HCT116 (cell line): Measurements from ENCODE around the gene LNPK. TPM values are rescaled to one million over a fixed set of nuclear protein-coding genes. Genes with fewer than 3 reads are reported as not detected.

ENCODE experiments used
- ATAC-seq: fragments of 200-7000 bp; cut with Tn5 transposase; 2 replicates; pipeline ENCODE4 v1.9.1; 2020; ENCODE audit warnings: mild to moderate bottlenecking, moderate library complexity
- BruUV-seq: library from RNA; stranded (reverse); fragments of 400-500 nt; replicated peaks from 2 replicates; lab custom pipeline; 2021; lab: Mats Ljungman, UMichigan
- CTCF ChIA-PET: fragments of 300-600 bp; sonication (Branson Sonifier 250); formaldehyde crosslinking; loops from one replicate; lab custom pipeline; 2021; ENCODE audit warnings: antibody characterized with exemption; lab: Charles Lee
- POLR2A ChIA-PET: fragments of 300-600, 350-600 bp; sonication (Branson Sonifier 250); formaldehyde crosslinking; loops from one replicate; lab custom pipeline; 2021; ENCODE audit warnings: antibody characterized with exemption; lab: Charles Lee
- RAD21 ChIA-PET, 2 experiments: fragments of 300-600 bp; sonication (Branson Sonifier 250); formaldehyde crosslinking; loops; one replicate each; lab custom pipeline; 2023; ENCODE audit warnings: low total read pairs in 2 of 2; ENCODE audit not compliant: uncharacterized antibody in 2 of 2, unreplicated experiment in 2 of 2, low non-redundant PET in 1 of 2; lab: Charles Lee
- DNase-seq: peaks from one replicate; pipeline ENCODE4 v3.0.0-alpha.2; 2010; ENCODE audit warnings: low read depth, low spot score
- H2AFZ ChIP-seq: fragments of 200-600 bp; shearing (Covaris generic), sonication (generic); 2 replicates; pipeline ENCODE4 v1.6.1; 2017; ENCODE audit warnings: low read depth, mixed run types, mixed read lengths, antibody characterized with exemption, low read length; ENCODE audit not compliant: poor library complexity, severe bottlenecking
- H3K27ac ChIP-seq: 2 replicates; pipeline ENCODE4 v1.5.1; 2012; ENCODE audit warnings: low read depth, low read length
- H3K27me3 ChIP-seq: fragments of 200-600 bp; sonication (generic); 2 replicates; pipeline ENCODE4 v1.6.1; 2016; ENCODE audit warnings: mixed run types, low read length, mixed read lengths; ENCODE audit not compliant: insufficient read depth
- H3K36me3 ChIP-seq, 2 experiments: fragments of 200-500 bp in 1 of 2; fragments of 200-600 bp in 1 of 2; sonication (Bioruptor generic) in 1 of 2; sonication (generic) in 1 of 2; 2 replicates each; pipeline versions ENCODE4 v1.5.1 to v1.6.1; 2014 to 2016; ENCODE audit warnings: low read length in 2 of 2, inconsistent platforms in 1 of 2, mixed read lengths in 1 of 2, mixed run types in 1 of 2; ENCODE audit not compliant: insufficient read depth in 2 of 2, control insufficient read depth in 1 of 2
- H3K4me1 ChIP-seq, 2 experiments: fragments of 200-600 bp in 1 of 2; sonication (generic) in 1 of 2; 2 replicates each; pipeline versions ENCODE4 v1.5.1 to v1.6.1; 2012 to 2017; ENCODE audit warnings: low read length in 2 of 2, inconsistent platforms in 1 of 2, mild to moderate bottlenecking in 1 of 2, mixed read lengths in 1 of 2, mixed run types in 1 of 2, moderate library complexity in 1 of 2; ENCODE audit not compliant: insufficient read depth in 2 of 2, control insufficient read depth in 1 of 2
- H3K4me2 ChIP-seq: fragments of 200-600 bp; sonication (generic); 2 replicates; pipeline ENCODE4 v1.6.1; 2017; ENCODE audit warnings: mixed run types, low read length, mixed read lengths
- H3K4me3 ChIP-seq, 2 experiments: fragments of 200-600 bp in 1 of 2; sonication (generic) in 1 of 2; replicated peaks in 1 of 2; 2 replicates each; pipeline ENCODE4 v1.5.1; 2011 to 2016; ENCODE audit warnings: low read length in 2 of 2, control low read depth in 1 of 2, low read depth in 1 of 2, mild to moderate bottlenecking in 1 of 2, mixed read lengths in 1 of 2, mixed run types in 1 of 2
- H3K79me2 ChIP-seq: fragments of 200-600 bp; sonication (generic); 2 replicates; pipeline ENCODE4 v1.6.1; 2017; ENCODE audit warnings: mild to moderate bottlenecking, mixed run types, low read length, moderate library complexity, mixed read lengths; ENCODE audit not compliant: insufficient read depth
- H3K9ac ChIP-seq: fragments of 200-600 bp; sonication (generic); 2 replicates; pipeline ENCODE4 v1.6.1; 2016; ENCODE audit warnings: low read length, mixed read lengths
- H3K9me2 ChIP-seq: fragments of 200-600 bp; sonication (generic), shearing (Covaris generic); 2 replicates; pipeline ENCODE4 v1.6.1; 2017; ENCODE audit warnings: mixed run types, mild to moderate bottlenecking, moderate library complexity; ENCODE audit not compliant: insufficient read depth
- H3K9me3 ChIP-seq, 2 experiments: fragments of 200-500 bp in 1 of 2; fragments of 200-600 bp in 1 of 2; sonication (Bioruptor generic) in 1 of 2; sonication (generic) in 1 of 2; 2 replicates each; pipeline ENCODE4 v1.6.1; 2014 to 2017; ENCODE audit warnings: low read length in 2 of 2, mixed read lengths in 2 of 2, inconsistent platforms in 1 of 2, low read depth in 1 of 2, mild to moderate bottlenecking in 1 of 2, mixed run types in 1 of 2, moderate library complexity in 1 of 2; ENCODE audit not compliant: control insufficient read depth in 1 of 2, insufficient read depth in 1 of 2
- H4K20me1 ChIP-seq: fragments of 200-600 bp; sonication (generic), shearing (Covaris generic); 2 replicates; pipeline ENCODE4 v1.6.1; 2017; ENCODE audit warnings: mixed run types, mild to moderate bottlenecking, moderate library complexity; ENCODE audit not compliant: insufficient read depth
- ATF3 ChIP-seq: IDR thresholded peaks from 2 replicates; pipeline ENCODE4 v1.6.1; 2012
- CBX3 ChIP-seq: IDR thresholded peaks from 2 replicates; pipeline ENCODE4 v1.6.1; 2012; ENCODE audit warnings: low read depth
- CEBPB ChIP-seq: IDR thresholded peaks from 2 replicates; pipeline ENCODE4 v1.6.1; 2012; ENCODE audit warnings: low read depth
- EGR1 ChIP-seq: IDR thresholded peaks from 2 replicates; pipeline ENCODE4 v1.6.1; 2012; ENCODE audit warnings: low read depth
- ELF1 ChIP-seq: IDR thresholded peaks from 2 replicates; pipeline ENCODE4 v1.6.1; 2012; ENCODE audit warnings: low read depth, borderline replicate concordance
- JUND ChIP-seq: IDR thresholded peaks from 2 replicates; pipeline ENCODE4 v1.6.1; 2012
- MAX ChIP-seq: IDR thresholded peaks from 2 replicates; pipeline ENCODE4 v1.6.1; 2012
- POLR2A ChIP-seq: IDR thresholded peaks from 2 replicates; pipeline ENCODE4 v1.7.0; 2011; ENCODE audit warnings: borderline replicate concordance; ENCODE audit not compliant: insufficient read depth, insufficient read length; ENCODE audit errors: extremely low read depth
- POLR2AphosphoS5 ChIP-seq: IDR thresholded peaks from 2 replicates; pipeline ENCODE4 v1.6.1; 2011; ENCODE audit warnings: mild to moderate bottlenecking, low read depth, low read length, moderate library complexity
- SP1 ChIP-seq: IDR thresholded peaks from 2 replicates; pipeline ENCODE4 v1.6.1; 2012; ENCODE audit warnings: low read depth
- TCF7L2 ChIP-seq: IDR thresholded peaks from 2 replicates; pipeline ENCODE4 v1.7.0; 2011; ENCODE audit warnings: borderline replicate concordance, inconsistent platforms; ENCODE audit not compliant: insufficient read depth, insufficient read length; ENCODE audit errors: extremely low read depth
- YY1 ChIP-seq: IDR thresholded peaks from 2 replicates; pipeline ENCODE4 v1.6.1; 2011; ENCODE audit warnings: low read length, low read depth, moderate library complexity, mild to moderate bottlenecking; ENCODE audit not compliant: insufficient replicate concordance; ENCODE audit errors: extremely low read depth
- ZBTB33 ChIP-seq: IDR thresholded peaks from 2 replicates; pipeline ENCODE4 v1.6.1; 2011; ENCODE audit warnings: mild to moderate bottlenecking, low read length, moderate library complexity; ENCODE audit not compliant: insufficient replicate concordance; ENCODE audit errors: extremely low read depth
- ZFX ChIP-seq: fragments of 450-650 bp; IDR thresholded peaks from 2 replicates; pipeline ENCODE4 v1.6.1; 2017
- ZNF274 ChIP-seq: fragments of 200-500 bp; sonication (Bioruptor generic); IDR thresholded peaks from 2 replicates; pipeline ENCODE4 v1.6.1; 2014; ENCODE audit warnings: mild to moderate bottlenecking, low read depth, low read length, inconsistent platforms
- intact Hi-C: fragments of 100-400 bp; cut with micrococcal nuclease; formaldehyde crosslinking; loops from 2 replicates; pipeline ENCODE4 v1.10.0; 2022
- total RNA-seq: library from RNA; stranded (reverse); gene quantifications from one replicate; pipeline ENCODE4 v1.2.1, GENCODE V29; 2021; ENCODE audit not compliant: unreplicated experiment
- TF ChIP-seq, protein P1 (sequence below): IDR thresholded peaks from 2 replicates; pipeline ENCODE4 v1.6.1; 2012; ENCODE audit warnings: low read depth
- TF ChIP-seq, protein P2 (sequence below), 3 experiments: fragments of 200-600 bp in 1 of 3; sonication (generic) in 1 of 3; IDR thresholded peaks in 2 of 3; conservative IDR thresholded peaks in 1 of 3; 2 replicates each; pipeline ENCODE4 v1.5.1; 2012 to 2017; ENCODE audit warnings: low read depth in 2 of 3, low read length in 2 of 3, antibody characterized with exemption in 1 of 3, borderline replicate concordance in 1 of 3, control low read depth in 1 of 3, mild to moderate bottlenecking in 1 of 3, mixed read lengths in 1 of 3, mixed run types in 1 of 3, moderate library complexity in 1 of 3; ENCODE audit not compliant: insufficient read depth in 1 of 3

The LNPK gene
- total RNA-seq, 1 experiment from 2014 or later, result 22.3 TPM

DNA sequence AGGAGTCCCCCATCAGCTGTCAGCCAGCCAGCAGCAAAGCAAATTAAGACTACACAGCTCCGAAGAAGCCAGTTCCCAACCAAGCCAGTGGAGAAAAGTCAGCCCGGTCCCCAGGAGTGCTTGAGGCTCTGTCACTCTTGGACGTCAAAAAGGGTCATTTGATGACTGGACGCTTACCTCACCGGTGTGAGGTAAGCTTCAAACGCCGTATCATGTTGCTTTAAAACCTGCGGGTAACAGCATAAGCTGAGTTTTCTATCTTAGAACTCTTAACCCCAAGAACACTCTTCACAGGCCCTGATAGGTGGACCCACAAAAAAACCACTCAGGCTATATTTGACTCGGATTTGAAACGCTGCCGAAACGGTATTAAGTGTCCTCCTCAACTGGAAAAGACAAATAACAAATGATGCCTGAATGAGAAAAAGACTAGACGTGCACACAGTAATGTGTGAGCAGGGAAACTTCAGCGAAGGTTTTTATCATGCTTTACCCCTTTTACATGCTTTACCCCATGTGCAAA, 682 bp upstream of the LNPK start:
- peak overlapping the region; percentile 90 for H3K4me2 ChIP-seq
- H3K9me3 ChIP-seq, result no peaks in the 10 kb centered on the region
- RAD21 ChIA-PET, result no interaction called here
- H3K27me3 ChIP-seq, result no peaks in the 10 kb centered on the region
- H3K4me1 ChIP-seq, result peaks cover 6 to 13% of the 10 kb centered on the region in 2 experiments; a peak in 3 of 4 replicates
- H3K79me2 ChIP-seq, result peaks cover 27% of the 10 kb centered on the region
- no peaks in the 10 kb centered on the region for H3K36me3 ChIP-seq
- H3K27ac ChIP-seq, result no peak overlapping the region
- H3K9ac ChIP-seq, result peak overlapping the region; percentile 74
- POLR2A ChIA-PET, result no interaction called here
- H4K20me1 ChIP-seq, result no peaks in the 10 kb centered on the region
- no peaks in the 10 kb centered on the region for H3K9me2 ChIP-seq
- CTCF ChIA-PET, result no interaction called here
- intact Hi-C loops, result no loop called here
- no peak for TF ChIP-seq JUND
- no peak for TF ChIP-seq YY1
- TF ChIP-seq SP1, result no peak
- no peak for TF ChIP-seq ATF3
- TF ChIP-seq MAX, result no peak
- no peak for TF ChIP-seq ZBTB33
- TF ChIP-seq, protein P1, sequence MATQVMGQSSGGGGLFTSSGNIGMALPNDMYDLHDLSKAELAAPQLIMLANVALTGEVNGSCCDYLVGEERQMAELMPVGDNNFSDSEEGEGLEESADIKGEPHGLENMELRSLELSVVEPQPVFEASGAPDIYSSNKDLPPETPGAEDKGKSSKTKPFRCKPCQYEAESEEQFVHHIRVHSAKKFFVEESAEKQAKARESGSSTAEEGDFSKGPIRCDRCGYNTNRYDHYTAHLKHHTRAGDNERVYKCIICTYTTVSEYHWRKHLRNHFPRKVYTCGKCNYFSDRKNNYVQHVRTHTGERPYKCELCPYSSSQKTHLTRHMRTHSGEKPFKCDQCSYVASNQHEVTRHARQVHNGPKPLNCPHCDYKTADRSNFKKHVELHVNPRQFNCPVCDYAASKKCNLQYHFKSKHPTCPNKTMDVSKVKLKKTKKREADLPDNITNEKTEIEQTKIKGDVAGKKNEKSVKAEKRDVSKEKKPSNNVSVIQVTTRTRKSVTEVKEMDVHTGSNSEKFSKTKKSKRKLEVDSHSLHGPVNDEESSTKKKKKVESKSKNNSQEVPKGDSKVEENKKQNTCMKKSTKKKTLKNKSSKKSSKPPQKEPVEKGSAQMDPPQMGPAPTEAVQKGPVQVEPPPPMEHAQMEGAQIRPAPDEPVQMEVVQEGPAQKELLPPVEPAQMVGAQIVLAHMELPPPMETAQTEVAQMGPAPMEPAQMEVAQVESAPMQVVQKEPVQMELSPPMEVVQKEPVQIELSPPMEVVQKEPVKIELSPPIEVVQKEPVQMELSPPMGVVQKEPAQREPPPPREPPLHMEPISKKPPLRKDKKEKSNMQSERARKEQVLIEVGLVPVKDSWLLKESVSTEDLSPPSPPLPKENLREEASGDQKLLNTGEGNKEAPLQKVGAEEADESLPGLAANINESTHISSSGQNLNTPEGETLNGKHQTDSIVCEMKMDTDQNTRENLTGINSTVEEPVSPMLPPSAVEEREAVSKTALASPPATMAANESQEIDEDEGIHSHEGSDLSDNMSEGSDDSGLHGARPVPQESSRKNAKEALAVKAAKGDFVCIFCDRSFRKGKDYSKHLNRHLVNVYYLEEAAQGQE, result no peak
- no peak for TF ChIP-seq CEBPB
- no peak for TF ChIP-seq ELF1
- TF ChIP-seq TCF7L2, result no peak
- TF ChIP-seq CBX3, result no peak
- no peak for TF ChIP-seq ZNF274
- TF ChIP-seq EGR1, result no peak
- TF ChIP-seq POLR2A, result no peak
- TF ChIP-seq POLR2AphosphoS5, result no peak
- TF ChIP-seq ZFX, result no peak
- TF ChIP-seq, protein P2, sequence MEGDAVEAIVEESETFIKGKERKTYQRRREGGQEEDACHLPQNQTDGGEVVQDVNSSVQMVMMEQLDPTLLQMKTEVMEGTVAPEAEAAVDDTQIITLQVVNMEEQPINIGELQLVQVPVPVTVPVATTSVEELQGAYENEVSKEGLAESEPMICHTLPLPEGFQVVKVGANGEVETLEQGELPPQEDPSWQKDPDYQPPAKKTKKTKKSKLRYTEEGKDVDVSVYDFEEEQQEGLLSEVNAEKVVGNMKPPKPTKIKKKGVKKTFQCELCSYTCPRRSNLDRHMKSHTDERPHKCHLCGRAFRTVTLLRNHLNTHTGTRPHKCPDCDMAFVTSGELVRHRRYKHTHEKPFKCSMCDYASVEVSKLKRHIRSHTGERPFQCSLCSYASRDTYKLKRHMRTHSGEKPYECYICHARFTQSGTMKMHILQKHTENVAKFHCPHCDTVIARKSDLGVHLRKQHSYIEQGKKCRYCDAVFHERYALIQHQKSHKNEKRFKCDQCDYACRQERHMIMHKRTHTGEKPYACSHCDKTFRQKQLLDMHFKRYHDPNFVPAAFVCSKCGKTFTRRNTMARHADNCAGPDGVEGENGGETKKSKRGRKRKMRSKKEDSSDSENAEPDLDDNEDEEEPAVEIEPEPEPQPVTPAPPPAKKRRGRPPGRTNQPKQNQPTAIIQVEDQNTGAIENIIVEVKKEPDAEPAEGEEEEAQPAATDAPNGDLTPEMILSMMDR (IDR thresholded peaks at IDR 0.05 in 2 of 3, conservative IDR thresholded peaks at IDR 0.05 in 1 of 3; ENCODE audit: borderline replicate concordance in 1 of 3, insufficient read depth in 1 of 3, low read depth in 2 of 3, low read length in 2 of 3), result no peak
- TF ChIP-seq, all 23 proteins: peak for 0
- ATAC-seq (no peak), DNase-seq (no peak)
- Histone ChIP-seq H2AFZ (peak overlapping the region; percentile 89), H3K4me3 (peak overlapping the region; percentile 78 to 96)
- BruUV-seq, result TSS peak; percentile 87
